Dedifferentiated amniotic fluid mesenchymal stem cell (primary cell): ENCODE results near the gene APCDD1.

ENCODE experiments used
- DNase-seq: peaks from one replicate; pipeline ENCODE4 v3.0.0-alpha.2; 2016; ENCODE audit errors: extremely low spot score

The APCDD1 gene

DNA sequence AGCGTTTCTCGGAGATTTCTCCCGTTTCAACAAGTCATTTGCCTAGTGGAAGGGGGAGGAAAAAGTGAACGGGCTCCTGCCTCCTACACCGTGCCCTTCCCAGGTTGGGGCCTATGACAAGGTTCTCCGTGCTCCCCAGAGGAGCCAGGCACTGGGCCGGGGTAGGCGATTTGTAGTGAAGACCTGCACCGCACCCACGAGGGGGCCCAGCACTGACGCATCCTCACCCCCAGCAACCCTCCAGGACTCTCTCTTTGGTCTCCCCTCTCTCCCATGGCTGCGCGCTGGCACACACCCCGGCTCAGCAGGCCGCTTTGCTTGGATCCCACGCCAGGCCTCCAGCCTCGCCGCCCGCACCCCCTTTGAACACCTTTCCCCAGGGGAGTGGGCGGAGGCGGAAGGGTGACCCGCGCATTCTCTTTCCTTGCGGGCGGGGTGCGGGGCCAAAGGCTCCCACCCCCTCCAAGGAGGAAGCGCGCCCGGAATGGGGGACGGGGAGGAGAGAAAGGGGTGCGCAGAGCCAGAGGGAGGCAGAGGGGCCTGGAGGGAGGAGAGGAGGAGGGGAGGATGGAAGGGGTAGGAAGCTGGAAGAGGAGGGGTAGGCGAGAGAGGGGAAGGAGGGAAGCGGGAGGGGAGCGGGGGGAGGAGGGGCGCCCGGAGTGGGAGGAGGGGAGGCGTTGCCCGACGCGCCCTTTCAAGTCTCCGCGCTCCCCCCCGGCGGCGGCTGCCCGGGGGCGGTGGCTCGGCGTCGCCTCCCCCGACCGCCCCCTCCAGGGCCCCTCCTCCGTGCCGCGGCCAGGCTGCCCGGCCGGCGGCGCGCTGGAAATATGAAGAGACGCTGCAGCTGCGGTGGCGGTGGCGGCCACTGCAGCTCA is at the start of gene APCDD1:
APCDD1 (plus strand) TSS at position 830 of the 875 bp plus-strand sequence. CDS start 347 bp downstream, outside the sequence.
- no peak for DNase-seq

DNA sequence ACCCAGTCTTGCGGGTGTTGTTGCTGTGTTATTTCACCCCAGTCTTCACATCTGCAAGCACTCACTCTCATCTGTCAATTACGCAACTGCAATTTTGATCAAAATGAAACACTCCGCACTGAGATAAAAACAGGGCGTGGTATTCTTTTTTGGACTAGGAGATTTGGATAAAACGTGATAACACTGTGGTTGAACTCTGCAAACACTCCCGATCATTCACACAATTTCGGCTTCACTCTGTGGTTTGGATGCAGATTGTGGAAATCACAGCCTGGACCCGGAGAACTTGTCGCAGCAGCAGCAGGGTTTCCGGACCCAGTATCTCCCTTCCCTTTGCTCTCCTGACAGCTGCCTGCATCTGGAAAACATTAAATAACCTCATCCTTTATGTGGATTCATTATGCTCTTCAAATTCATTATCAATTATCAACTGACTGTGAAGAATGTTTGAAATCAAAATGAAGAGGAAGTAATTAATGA is 49.4 kb upstream of the APCDD1 start:
- DNase-seq, result no peak

DNA sequence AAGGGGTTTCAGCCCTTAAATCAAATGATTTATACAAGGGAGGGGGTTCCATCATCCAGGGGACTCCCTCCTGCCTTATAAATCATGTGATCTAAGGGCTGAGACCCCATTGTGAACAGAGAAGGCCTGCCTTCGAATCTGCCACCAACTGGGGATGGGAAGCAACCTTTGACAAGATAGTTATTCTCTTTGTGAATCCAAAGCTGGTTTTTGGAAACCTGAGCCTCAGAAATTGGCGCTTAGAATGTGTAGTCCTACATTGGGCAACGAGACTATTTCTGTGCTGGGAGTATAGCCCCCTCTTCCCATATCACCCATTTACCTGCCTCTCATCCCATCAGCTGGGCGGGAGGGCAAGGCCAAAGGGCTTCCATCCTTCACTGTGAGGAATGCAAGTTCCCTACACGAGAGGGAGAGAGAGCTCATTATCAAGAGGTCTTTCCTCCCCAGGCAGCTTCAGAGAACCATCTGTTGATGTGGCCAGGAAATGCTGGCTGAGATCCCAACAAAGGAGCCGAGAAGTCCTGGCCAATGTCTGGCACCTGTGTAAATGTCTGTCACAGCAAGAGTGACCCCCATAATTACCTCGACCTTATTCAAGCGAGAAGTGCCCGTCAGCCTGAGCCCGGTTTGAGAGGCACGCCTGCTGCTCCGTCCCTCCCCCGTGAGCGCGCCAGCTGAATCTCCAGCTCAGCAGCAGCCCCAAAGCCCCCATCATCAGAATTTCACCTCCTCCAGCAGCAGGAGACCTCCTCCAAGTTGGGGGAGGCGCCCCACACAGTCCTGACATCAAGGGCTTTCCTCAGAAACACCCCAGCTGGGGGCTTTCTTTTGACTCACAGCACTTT is 48.4 kb upstream of the APCDD1 start:
- DNase-seq, result no peak

DNA sequence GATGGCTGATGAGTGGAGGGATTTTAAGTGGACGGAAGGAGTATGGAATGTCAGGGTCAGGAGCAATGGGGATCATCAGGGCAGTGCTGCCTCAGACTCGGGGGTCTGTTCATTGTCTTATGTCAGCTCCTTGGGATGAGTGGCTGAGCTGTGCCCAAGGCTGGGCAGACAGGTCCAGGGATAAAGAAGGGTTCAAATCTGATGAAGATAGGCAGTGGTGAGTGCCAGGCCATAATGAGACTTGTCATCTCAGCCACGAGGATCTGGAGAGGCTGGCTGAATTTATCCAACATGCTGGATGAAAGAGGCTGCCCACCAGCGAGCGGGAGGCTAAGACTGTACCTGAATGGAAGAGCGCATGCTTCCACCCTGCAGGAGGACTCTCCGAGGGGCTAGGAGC is 46.3 kb upstream of the APCDD1 start:
- DNase-seq, result no peak

DNA sequence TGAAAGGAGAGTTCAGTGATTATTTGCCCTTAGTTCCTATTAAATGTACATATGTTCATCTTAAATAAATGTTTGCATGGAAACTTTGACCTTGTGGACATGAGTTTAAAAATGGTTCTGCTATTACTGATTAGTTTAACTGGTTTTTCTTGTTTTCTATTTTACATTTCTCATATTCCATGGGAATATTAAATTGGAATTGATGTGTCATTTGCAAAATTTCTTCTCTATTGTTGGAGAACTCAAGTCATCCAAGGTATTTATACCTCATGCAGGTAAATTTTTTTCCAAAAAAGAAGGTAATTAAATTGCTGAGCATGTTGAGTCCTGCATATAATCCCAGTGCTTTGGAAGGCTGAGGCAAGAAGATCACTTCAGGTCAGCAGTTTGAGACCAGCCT is 45.4 kb upstream of the APCDD1 start:
- DNase-seq, result no peak

DNA sequence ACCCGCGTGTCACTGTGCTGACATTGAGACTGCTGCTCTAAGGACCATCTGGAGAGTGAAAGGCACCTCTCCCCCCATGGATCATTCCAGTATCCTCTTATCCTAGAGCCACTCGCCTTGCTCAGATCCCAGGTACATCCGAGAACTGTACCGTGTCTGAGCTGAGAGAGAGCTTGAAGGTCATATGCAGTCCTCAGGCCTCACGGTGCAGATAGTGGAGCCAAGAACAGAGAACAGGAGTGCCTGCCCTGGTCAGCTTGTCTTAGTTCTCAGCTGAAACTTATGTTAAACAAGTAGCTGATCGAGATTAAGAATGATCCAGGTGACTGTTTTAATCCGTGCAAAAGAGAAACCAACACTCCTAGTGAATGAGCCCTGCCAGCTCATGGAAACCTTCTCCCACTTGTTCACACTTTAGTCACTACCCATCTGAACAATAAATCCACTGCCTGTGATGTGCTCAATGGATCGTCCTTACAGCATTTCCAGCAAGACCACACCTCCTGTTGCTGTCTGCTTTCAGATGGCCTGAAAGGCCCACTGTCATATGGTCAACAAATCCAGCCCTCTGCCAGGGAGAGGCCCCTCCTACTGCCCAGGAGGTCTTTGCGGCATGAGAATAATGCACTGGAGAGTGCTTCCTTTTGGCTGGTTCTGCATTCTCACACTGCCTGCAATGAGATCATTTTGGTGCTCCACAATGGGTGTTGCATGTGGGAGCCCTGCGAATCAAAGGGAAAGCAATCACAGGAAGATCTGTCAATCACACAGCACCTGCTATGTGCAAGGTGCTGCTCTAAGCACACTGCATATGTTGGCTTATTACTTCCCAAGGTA is 43.7 kb upstream of the APCDD1 start:
- DNase-seq, result no peak

DNA sequence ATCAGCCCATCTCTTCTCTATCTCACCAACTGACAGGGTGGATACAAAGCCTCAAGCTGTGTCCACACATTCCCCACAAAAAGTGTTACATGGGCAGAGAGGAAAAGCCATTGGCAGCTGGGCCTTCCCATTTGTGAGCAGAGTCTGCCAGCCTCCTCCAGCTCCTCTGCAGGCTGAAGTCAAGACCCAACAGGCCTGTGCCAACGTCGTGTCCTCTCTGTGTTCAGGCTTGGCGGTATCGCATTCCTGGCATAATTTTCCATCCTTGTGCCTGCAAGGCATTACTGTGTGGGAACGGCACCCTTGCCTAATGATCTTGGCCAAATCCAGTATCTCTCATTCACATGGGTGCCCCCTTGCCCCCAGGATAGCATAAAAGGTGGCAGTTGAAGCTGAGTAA is 41.5 kb upstream of the APCDD1 start:
- no peak for DNase-seq

DNA sequence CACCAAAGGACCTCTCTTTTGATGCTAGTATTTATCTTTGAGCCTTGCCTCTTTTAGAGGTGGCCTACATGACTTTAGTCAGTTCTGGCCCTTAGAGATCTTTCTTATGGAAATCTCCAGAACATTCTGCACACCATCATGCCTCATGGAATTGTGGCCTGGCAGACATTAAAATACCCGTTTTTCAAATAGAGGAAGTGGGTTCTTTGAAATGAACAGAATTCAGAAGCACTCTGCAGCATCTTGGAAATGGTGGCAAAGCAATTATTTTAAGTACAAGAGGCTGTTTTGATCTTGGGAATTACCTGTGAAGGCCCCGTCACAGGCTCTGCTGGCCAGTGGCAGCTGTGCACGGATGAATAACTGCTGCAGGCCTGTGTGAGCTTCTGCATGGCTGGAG is 40.7 kb upstream of the APCDD1 start:
- DNase-seq, result no peak

DNA sequence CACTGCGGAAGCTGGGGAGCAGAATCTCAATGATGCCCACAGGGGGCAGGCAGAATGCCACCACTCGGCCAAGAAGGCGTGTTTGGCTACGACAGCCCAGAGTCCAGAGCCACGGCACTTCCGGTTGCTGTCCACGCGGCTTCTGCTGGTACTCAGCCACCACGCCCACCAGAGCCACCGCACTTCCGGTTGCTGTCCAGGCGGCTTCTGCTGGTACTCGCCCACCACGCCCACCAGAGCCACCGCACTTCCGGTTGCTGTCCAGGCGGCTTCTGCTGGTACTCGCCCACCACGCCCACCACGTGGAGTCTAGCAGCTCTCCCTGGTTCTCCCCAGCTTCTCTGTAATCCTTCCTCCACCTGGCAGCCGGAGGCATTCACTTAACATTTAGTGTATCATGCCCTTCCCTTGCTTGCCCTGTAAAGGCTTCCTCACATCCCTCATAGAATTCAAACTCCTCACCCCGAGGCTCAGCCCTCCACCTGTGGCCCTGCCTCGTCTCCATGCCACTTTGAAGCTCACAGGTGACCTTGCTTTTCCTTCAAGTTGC is 40.1 kb upstream of the APCDD1 start:
- DNase-seq, result no peak

DNA sequence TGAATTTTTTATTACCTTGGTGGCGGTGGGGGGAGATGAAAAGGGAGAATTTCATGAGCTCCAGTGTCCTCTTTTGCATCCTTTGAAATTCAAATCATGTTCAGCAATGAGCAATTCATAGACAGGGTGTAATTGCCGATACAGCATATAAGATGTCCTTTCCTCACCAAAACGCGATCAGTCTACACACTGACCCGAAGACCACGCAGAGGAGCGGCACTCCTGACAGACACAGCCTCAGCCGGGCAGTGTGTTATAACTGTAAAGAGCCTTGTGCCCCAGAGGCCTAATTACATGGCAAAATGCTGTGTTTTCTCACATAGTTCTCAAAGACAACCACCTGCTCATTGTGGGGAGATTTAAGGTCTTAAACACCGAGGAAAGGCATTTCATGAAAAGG is 38.4 kb upstream of the APCDD1 start:
- DNase-seq, result no peak

DNA sequence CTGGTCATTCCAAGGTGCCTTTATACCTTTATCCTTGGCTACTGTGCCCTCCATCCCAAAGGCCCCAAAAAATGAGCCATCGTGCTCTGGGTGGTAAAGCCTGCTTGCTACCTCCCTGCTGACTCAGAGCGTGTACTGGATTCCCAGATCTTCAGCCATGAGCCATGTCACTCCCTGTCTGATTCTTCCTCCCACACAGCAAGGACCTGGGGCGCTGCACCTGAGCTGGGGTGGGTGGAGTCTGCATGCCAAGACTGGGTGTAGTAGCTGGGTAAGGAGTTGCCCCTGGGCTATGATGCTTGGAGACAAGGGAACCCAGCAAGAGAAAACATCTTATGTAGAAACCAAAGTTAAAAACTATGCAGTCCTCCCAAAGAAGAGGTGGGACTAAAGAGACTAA is 37.2 kb upstream of the APCDD1 start:
- no peak for DNase-seq

DNA sequence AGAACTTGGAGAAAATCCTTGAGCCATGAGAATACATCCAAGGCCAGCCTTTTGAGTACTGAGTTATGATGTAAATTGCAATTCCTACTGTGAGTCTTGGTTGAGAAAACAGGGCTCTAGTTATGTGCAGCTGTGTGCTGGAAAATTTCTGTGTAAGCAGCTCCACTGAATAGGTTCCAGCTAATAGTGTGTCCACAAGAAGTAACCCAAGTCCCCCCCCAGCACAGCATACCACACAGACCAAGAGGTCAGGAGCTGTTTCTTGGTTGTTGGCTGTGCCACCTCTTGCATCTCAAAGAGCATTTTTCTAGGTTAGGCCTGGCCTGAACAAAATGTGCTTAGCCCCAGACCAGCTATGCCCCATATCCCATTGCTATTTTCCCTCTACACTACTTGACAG is 36.8 kb upstream of the APCDD1 start:
- no peak for DNase-seq

DNA sequence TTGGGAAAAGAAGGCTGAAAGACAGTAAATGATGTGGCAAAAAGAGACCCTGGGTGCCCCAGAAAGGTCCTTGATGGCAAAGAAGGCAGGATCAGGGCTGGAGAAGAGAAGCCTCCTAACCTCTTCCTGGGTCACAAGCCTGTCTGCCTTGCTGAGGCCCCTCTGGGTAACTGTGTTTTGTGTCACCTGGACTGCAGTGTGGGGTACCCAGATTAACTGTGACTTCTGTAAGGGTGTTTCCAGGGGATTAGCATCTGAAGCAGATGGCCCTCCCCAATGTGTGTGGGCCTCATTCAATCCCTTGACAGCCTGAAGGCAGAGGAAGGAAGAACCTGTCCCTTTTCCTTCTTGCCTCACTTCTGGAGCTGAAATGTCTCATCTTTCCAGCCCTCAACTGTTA is 35.6 kb upstream of the APCDD1 start:
- no peak for DNase-seq

DNA sequence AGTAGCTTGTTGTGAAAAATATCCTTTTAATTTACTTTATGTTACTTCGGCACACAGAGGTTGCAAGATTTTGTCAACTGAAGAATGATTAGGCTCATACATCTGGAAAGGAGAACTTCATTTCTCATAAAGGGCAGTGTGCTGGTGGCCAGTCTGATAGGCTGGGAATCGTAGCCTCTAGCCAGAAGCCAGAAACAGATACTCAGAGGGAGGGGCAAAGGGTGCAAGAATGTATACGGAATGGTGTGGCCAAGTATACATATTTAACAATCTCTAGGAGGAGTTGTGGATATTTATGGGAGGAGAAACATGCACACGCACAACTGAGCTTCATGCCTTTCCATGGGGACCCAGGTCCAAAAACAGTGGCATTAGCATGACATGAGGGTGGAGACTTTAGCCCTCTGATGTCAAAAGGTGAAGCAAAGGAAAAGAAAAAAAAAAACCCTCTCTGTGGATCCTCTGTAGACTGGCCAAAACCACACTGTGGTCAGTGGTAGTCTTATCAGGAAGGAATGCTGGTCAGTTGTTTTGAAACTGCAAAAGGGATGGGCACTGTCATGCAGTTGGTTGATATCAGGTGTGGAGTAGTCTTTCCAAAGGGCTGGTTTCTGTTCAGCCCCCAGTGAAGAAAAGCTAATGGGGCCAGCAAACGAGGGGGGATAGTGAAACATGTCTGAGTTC is 34.9 kb upstream of the APCDD1 start:
- no peak for DNase-seq

DNA sequence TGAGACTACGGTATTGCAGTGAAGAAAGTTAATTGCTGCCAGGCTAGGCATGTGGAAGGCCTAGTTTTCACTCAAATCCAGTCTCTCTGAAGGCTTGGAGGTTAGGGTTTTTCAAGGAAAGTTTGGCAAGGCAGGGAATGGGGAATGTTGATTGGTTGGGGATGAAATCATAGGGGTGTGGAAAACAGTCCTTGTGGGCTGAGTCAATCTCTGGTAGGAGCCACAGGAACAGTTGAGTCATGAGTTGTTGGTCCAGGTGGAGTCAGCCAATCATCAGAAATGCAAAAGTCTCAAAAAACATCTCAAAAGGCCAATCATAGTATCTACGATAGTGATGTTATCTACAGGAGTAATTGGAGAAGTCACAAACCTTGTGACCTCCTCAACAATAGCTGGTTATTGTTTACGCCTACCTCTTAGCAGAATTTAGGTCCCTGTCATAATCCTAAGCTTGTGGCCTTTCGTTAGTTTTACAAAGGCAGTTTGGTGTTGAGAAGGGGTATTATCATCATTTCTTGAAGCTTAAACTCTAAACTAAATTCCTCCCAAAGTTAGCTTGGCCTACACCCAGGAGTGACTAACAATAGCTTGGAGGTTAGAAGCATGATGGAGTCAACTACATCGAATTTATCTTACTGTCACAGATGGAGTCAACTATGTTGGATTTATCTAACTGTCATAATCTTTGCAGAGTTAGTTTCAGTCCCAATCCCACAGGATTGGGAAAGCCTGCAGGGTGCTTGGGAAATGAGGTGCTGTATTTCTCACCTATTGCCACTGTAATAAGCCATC is 33.7 kb upstream of the APCDD1 start:
- no peak for DNase-seq

DNA sequence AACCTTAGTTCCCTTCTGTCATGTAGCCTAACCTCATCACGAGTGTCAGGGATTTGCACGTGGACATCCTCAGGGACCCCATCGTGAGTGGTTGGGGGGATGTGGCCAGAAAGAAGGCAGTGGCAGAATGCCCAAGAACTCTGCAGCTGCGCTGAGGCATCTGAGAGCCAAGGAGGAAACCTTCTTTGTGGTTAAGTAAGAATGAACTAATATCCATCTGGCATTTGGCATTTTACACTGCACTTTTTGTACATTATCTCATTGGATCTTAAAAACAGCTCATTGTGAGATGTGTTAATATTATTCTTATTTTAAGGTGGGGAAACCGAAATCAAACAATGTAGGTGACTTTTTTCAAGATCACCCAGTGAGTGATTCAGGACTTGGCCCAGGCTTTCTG is 32.6 kb upstream of the APCDD1 start:
- DNase-seq, result peak; percentile 32

DNA sequence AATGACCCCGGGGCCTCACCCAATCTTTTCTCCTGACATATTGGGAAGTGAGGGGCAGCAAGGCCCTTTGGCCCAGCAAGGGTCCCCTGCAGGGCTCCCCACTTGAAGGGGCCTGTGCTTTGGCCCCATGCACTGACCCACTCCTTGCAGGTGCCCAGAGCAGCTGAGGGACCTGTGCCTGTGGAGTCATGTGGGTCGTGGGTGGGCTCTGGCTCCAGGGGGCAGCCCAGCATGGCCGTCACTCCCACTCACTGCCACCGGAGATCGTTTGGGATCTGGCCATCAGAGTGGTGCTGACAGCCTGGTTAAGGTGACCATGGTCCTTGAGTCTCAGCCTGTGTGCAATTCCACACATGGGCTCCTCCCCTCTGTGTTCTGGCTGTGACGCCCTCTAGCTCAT is 31.7 kb upstream of the APCDD1 start:
- DNase-seq, result no peak

DNA sequence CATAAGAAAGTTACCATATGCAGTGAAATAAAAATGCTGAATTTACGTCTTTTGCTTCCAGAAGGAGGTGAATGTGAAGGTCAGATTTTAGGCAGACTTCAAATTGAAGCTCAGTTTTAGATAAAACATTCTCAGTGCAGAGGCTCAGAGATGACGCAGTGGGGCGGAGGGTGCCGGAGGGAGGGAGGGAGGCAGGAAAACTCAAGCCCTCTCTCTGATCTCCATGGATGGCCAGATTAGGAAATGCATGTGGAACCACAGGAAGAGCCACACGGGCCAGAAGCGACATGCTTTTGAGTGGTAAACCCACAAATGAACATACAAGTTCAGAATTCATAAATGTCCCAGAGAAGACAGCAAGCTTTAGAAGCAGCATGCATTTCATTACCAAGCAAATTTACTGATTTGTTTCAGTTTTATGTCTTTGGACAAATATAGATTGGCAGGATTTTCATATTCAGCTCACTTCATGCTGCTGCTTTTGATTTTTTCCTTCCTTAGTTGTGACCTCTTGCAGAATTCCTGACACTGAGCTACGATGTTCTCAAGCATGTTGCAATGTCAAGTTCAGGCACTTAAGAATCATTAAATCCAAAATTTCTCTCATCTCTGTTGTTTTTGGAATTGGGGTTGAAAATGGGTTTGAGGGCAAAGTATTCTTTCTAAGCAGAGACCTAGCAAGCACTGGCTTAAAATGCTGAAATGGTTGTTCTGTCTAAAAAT is 29.7 kb upstream of the APCDD1 start:
- DNase-seq, result no peak

DNA sequence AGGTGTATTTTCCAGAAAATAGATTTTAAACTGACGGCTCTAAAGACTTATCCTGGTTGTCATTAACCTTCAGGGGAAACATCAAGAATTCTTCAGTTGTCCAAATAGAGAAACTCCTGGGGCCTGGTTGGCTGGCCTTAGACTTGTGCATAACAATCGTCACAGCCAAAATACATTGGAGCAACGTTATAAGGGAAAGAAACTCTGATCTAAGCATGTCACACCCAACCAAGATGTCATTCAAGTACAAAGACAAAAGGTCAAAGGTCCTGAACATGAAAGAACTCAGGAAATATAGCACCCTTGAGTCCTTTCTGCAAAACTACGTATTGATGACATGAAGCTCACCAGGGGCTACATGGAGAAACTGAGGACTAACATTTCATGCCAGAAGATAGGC is 23.8 kb upstream of the APCDD1 start:
- DNase-seq, result no peak

DNA sequence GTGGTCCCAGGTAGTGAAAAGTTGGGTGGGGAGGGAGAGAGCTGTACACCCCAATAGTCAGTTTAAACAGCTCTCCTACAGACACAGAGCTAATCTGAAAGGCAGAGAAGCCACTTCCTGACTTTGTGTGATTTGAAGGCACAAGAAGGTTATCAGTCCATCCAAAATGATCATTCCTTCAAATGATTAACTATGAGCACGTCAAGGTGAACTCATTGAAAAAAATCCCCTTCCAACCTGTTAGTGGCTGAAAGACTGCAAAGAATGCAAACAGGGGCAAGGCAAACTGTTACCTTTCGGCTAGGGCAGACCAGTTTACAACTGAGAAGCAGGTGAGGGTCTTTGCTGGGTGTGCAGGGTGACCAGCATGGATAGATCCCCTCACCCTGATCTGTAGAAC is 22.8 kb upstream of the APCDD1 start:
- no peak for DNase-seq
